GM21786 (cell line): Measurements from ENCODE around the gene CAMTA2.

Source experiments
- ATAC-seq: cut with Tn5 transposase; IDR thresholded peaks from one replicate; pipeline ENCODE4 v1.9.1; 2021; ENCODE audit not compliant: unreplicated experiment

Gene CAMTA2

GRCh38 chr17:4948166-4948930 is 39.1 kb downstream of the CAMTA2 start, which contains the start of gene PFN1:
Gene PFN1, minus strand, starts transcription at chr17:4948530. Its CDS starts 136 bp downstream, at chr17:4948394.
- ATAC-seq = no peak

GRCh38 chr17:4947411-4948165 is 39.9 kb downstream of the CAMTA2 start:
- ATAC-seq = no peak

- no peak for ATAC-seq
Measured at GRCh38 chr17:4947010-4947410, 40.5 kb downstream of the CAMTA2 start.

GRCh38 chr17:4946312-4946976 is 41.0 kb downstream of the CAMTA2 start:
- ATAC-seq = no peak

- no peak for ATAC-seq
Measured at GRCh38 chr17:4945944-4946280, 41.6 kb downstream of the CAMTA2 start.

- ATAC-seq = no peak
Measured at GRCh38 chr17:4945176-4945943, 42.1 kb downstream of the CAMTA2 start.

- no peak for ATAC-seq
Measured at GRCh38 chr17:4944554-4945175, 42.8 kb downstream of the CAMTA2 start.

- no peak for ATAC-seq
Measured at GRCh38 chr17:4944163-4944553, 43.3 kb downstream of the CAMTA2 start.

- no peak for ATAC-seq
Measured at GRCh38 chr17:4942760-4943508, 44.5 kb downstream of the CAMTA2 start.

GRCh38 chr17:4941319-4941610 is 46.2 kb downstream of the CAMTA2 start:
- ATAC-seq = no peak

- no peak for ATAC-seq
Measured at GRCh38 chr17:4940555-4941318, 46.7 kb downstream of the CAMTA2 start.

GRCh38 chr17:4939796-4940554 is 47.5 kb downstream of the CAMTA2 start, which contains the start of the genes RNF167 and SLC25A11:
Gene RNF167, plus strand, starts transcription at chr17:4940268. Its CDS starts 642 bp downstream, at chr17:4940910.
Gene SLC25A11, minus strand, starts transcription at chr17:4940046. Its CDS starts 136 bp downstream, at chr17:4939910.
- ATAC-seq = peak; percentile 73

GRCh38 chr17:4939546-4939795 is 48.0 kb downstream of the CAMTA2 start:
- peak; percentile 6 for ATAC-seq

- no peak for ATAC-seq
Measured at GRCh38 chr17:4938688-4939545, 48.6 kb downstream of the CAMTA2 start.

- ATAC-seq = no peak
Measured at GRCh38 chr17:4938069-4938491, 49.4 kb downstream of the CAMTA2 start.

GRCh38 chr17:4937553-4937952 is 49.9 kb downstream of the CAMTA2 start:
- no peak for ATAC-seq

- ATAC-seq = no peak
Measured at GRCh38 chr17:4936436-4936835, 51.0 kb downstream of the CAMTA2 start.

- ATAC-seq = no peak
Measured at GRCh38 chr17:4935650-4936049, 51.8 kb downstream of the CAMTA2 start.
